Embryonic facial prominence (tissue), 1 donor: ENCODE results near the gene BCL2L15.
"Not testable (repeated sequence)": the region's sequence is repeated elsewhere in the genome, so short reads cannot be mapped to it uniquely, and the experiment has no call there.

Experiments used
- DNase-seq: peaks from one replicate; pipeline ENCODE4 v3.0.0-alpha.2; 2016; ENCODE audit errors: extremely low spot score

BCL2L15 gene

DNA sequence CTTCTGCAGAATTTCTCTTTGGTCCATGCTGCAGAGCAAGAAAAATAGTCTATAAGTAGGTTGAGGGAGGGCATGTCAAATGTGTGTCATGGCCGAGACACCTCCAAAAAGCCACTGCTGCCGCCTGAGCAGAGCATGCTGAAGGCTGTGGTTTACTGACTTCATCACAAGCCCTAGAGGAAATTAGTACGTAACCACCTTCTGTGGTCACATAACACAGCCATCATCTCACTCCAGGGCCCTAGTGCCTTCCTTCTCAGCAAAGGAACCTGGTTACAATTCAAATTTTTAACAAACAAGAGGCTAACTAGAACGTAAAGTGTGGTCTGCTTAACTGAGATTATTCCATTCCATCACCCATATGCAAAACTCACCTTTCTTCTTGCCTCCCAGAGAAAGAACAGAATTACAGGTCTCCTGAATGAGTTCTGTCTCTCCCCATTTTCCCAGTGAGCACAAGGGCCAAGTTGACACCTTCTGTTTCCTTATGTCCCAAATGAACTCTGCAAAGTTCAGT, 15.7 kb downstream of the BCL2L15 start, which contains the start of gene PTPN22:
Gene PTPN22, minus strand, starts transcription at position 116 of the 517 bp plus-strand sequence.
- no peak for DNase-seq

DNA sequence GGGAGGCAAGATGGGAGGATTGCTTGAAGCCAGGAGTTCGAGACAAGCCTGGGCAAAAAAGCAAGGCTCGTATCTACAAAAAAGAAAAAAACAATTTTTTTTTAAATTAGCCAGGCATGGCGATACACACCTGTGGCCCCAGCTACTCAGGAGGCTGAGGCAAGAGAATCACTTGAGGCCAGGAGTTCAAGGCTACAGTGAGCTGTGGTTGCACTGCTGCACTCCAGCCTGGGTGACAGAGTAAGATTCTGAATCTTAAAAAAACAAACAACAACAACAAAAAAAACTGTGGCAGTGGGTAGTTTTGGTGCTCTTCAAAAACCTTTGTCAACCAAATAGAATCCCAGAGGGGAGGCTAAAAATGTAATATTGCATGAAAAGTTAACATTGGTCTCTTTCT, 16.6 kb downstream of the BCL2L15 start:
- no peak for DNase-seq

DNA sequence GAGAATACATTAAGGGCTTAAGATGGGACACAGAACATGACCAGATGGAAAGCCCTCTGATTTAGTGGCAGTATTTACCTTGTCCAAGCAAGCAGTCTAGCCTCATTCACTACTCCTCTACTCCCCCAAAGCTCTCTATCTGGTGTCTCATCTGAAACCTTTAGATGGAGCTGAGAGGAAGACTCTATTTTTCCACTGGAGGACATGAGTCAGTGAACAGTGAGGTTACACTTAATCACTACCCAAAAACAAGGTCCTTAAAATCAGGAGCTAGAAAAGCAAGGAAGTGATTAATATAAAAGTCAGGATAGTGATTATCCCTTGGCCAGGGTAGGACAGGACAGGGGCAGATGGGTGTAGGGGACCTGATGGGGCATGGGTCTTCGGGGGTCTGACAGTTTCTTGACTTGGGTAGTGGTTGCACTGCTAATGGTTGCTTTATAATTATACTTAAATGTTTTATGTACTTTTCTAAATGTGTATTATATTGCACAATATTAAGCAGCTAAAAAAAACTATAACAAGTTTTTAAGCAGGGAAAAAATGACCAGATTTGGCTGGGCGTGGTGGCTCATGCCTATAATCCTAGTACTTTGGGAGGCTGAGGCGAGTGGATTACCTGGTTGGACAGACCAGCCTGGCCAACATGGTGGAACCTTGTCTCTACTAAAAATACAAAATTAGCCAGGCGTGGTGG, 18.8 kb downstream of the BCL2L15 start:
- DNase-seq, result no peak

DNA sequence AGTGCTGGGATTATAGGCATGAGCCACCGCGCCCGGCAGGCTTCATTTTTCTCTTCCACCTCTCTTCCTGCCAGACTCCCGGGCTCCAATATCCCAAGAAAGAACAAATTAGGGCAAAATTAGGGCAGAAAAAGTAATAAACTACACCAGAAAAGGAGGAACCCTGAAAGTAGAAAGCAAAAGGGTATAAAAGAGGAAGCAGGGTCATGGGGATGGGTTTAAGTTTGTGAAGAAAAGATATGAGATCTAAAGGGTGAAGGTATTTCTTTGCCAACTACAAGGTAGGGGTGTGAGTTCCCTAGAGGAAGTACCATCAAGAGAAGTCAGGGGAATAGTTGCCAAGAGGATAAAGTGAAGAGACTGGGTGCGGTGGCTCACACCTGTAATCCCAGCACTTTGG, 25.7 kb downstream of the BCL2L15 start:
- DNase-seq, result no peak

DNA sequence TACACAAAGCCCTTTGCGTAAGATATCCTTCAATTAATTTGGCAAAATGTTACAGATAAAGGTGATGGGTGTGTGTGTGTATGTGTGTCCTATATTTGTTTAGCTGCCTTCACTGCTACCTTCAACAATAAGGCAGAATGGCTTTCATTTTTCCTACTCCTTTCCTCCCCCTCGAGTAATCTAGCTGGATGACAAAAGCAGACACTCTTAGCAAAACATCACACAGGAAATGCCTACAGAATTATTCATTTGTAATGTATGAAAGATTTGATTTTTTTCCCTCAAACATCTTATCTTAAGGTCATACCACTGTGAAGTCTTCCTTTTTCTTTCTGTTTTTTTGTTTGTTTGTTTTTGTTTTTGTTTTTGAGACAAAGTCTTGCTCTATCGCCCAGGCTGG, 26.5 kb downstream of the BCL2L15 start:
- no peak for DNase-seq

DNA sequence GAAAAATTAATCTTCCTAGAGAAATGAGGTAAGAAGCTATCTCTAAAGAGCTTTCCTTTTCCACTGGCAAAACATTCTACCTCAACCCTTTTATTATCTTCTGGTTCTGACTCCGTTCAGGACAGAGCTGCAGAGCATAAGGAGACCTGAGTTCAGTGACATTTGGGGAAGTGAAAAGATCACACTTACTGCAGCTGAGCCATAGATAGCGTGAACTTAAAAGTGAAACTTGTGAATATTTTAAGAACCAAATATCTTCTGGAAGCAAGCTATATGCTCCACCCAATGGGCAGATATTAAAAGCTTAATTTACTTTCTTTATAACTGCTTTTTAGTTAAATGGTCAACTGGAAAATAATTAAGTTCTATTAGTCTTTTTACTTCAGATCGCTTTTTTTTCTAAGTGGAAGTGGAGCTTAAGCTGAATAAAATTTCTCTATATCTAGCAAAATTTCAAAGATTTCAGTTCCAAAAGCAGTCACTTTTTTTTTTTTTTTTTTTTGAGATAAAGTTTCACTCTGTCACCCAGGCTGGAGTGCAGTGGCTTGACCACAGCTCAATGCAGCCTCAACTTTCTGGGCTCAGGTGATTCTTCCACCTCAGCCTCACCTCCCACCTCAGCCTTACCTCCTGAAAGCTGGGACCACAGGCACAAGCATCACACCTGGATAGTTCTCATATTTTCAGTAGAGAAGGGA, 27.8 kb downstream of the BCL2L15 start:
- no peak for DNase-seq

DNA sequence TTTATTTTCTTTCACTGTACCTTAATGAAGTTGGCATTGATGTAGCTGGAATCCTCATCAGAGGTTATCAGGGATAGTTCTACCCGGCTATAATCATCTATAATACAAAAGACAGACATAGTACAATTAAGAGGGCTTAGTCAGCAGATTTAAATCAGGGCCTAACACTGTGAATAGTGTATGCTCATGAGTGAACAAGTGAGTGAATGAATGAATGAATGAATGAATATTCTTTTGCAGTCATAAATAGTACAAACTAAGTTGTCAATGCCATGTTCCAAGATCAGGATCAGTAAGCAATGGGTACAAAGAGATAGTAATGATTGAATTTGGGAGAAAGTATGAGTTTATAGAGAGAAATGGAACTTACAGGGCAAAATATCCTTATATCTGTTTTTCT, 28.4 kb downstream of the BCL2L15 start:
- no peak for DNase-seq

DNA sequence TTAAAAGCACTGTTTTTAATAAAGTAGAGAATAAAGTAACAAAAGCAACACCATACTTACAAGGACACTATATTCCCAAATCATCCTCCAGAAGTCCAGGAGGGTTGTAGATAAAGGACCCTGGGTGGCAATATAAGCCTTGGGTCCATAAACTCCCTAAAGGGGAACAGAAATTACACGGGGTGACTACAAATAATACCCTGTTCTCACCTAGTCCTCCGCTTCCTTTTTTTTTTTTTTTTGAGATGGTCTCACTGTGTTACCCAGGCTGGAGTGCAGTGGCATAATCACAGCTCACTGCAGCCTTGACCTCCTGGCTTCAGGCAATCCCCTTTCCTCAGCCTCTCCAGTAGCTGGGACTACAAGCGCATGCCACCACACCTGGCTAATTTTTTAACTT, 29.0 kb downstream of the BCL2L15 start:
- no peak for DNase-seq

DNA sequence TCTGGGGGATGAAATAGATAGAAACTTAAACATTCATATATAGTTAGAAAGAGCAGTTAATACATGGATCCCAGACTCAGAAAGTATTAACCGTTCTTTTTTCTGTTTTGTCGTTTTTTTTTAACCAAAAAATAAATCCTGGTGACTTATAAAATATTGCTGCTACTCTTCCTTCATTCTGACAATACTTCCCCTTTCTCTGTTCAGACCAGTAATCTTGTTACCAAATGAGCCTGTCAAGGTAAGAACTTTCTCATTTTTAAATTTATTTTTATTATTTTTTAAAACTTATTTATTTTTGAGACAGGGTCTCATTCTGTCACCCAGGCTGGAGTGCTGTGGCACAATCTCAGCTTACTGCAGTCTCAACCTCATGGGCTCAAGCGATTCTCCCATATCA, 29.6 kb downstream of the BCL2L15 start:
- DNase-seq, result no peak

DNA sequence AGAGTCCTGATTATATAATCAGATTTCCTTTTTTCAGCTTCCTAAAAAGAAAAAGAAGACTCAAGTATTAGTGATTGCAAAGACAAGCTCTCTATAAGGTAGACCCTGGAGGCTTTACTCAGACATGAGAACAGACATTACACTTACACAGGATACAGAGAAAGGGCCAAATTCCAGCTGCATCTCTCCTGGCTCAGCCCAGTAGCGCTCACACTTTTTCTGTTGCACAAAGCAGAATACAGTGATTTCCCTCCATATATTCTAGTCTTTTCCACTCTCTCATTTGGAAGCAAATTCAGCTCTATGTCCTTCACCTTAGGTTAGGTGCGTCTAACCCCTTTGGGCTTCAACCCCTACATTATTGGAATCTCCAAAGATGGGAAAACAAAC, 31.0 kb downstream of the BCL2L15 start:
- DNase-seq, result no peak

DNA sequence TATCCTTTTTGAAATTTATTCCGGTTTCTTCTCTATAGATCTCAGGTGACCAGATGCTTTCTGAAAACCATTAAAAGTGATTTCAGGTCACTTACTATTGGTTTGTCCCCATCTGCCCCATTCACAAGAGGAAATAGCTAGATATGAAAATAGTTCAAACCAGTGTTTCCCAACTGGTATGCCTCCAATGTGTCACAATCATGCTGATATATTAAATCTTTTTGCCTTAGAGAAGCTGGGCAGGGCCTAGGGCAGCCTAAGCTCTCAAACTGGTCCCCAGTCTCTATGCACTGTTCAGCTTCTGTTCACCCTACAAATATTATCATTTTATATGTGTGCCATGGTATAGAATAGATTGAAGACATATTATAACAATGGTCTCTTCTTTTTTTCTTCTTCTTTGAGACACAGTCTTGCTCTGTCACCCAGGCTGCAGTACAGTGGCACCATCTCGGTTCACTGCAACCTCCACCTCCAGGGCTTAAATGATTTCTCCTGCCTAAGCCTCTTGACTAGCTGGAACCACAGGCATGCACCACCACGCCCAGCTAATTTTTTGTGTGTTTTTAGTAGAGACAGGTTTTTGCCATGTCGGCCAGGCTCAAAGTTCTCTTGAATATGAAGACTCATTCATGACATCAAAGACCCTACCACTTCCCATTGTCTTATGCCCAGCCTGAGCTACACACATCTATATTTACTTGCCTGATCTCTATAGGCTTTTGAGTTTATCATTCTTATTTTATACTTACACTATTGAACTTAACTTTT, 31.6 kb downstream of the BCL2L15 start:
- DNase-seq, result no peak

DNA sequence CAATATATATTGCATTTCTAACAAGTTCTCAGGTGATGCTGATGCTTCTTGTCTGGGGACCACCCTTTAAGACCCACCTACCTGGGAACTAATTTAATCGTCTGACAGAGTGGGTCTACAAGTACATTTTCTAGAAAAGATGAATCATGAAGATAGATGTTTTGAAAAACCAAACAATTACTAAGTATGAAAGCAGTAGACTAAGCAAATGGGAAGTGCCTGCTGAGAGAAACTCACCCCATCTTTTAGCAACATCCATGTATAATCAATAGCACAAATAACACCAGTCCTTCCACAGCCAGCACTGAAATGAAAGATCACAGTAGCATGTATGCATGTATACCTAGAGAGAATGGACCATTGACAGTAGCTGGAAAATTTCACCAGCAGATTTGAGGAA, 33.1 kb downstream of the BCL2L15 start:
- DNase-seq, result no peak

DNA sequence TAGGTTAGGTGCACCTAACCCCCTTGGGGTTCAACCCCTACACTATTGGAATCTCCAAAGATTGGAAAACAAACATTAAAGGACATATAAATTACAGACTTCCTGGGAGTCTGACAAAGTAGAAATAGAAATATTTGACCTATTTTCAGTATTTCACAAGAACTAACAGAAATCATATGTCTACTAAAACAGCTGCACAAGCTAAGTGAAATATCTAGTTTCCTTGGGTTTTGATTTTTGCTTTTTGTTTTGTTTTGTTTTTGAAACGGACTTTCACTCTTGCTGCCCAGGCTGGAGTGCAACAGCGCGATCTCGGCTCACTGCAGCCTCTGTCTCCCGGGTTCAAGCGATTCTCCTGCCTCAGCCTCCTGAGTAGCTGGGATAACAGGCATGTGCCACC, 34.7 kb downstream of the BCL2L15 start:
- not testable (repeated sequence) for DNase-seq

DNA sequence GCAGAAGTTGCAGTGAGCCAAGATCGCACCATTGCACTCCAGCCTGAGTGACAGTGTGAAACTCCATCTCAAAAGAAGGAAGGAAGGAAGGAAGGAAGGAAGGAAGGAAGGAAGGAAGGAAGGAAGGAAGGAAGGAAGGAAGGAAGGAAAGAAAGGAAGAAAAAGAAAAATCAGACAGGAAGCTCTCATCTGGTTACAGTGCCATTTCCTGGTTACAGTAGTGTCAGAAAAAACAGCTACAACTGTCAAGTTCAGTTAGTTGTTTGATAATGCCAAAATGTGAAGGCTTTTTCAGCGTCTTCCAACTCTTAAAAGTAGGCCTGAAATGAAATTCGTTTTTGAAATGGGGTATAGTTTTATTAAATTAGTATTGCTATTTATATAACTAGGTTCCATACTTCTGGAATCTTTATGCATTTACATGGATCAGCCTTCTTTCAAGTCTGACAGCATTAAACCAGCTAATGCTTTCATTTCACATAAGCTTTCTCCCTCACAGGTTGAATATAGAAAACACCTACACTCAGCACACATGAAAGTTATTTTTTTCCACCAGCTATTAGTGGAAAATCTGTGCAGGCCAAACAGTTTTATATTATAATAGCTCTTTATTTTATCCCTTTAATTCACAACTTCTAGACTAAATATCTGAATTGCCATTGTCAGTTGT, 37.1 kb downstream of the BCL2L15 start:
- no peak for DNase-seq

DNA sequence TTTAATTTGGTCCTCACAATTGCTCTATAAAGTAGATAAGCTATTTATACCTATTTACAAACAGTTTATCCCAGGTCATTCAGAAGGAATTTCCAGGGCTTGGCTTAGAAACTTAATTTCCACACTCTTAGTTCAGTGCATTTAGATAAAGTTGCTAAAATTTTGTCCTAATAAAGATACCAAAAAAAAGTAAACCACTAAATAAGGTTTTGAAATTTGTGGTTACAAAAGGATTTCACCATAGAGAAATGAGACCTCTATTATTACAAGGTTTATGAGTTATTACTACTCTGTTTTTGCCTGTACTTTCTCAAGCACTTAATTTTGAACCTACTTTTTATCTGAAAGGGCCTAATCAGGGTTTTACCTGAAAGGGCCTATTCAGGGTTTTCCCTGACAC, 38.3 kb downstream of the BCL2L15 start:
- DNase-seq, result no peak

DNA sequence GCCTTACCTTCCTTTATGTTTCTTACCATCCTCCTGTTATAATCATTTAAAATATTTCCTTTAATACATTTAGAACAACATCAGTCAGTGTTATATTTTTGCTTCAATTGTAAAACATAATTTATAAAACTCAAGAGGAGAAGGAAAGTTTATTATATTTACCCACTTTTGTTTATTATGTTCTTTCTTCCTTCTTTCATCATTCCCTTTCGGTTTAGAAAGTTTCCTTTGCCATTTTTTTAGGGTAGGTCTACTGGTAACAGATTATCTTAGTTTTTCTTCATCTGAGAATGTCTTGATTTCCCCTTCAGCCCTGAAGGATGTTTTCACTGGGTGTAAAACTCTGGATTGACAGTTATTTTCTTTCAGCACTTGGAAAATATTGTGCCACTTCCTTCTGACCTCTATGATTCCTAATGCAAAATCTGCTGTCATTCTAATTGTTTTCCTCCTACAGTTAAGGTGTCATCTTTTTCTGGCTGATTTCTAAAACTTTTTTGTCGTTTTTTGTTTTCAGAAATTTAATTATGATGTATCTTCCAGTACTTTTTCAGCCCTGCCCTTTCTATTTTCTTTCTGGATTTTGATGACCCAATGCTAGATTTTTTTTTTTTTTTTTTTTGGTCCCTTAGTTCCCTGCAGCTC, 40.9 kb downstream of the BCL2L15 start:
- no peak for DNase-seq

DNA sequence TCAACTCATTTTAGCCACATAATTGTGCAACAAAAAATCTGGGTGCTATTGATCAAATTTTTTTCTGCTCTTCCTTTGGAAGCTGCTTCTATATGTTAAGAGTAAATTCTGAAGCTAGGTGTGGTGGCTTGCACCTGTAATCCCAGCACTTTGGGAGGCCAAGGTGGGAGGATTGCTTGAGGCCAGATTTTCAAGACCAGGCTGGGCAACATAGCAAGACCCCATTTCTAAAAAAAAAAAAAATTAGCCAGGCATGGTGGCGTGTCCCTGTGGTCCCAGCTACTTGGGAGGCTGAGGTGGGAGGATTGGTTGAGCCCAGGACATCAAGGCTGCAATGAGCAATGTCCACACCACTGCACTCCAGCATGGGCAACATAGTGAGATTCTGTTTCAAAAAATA, 50.8 kb downstream of the BCL2L15 start:
- DNase-seq, result no peak

DNA sequence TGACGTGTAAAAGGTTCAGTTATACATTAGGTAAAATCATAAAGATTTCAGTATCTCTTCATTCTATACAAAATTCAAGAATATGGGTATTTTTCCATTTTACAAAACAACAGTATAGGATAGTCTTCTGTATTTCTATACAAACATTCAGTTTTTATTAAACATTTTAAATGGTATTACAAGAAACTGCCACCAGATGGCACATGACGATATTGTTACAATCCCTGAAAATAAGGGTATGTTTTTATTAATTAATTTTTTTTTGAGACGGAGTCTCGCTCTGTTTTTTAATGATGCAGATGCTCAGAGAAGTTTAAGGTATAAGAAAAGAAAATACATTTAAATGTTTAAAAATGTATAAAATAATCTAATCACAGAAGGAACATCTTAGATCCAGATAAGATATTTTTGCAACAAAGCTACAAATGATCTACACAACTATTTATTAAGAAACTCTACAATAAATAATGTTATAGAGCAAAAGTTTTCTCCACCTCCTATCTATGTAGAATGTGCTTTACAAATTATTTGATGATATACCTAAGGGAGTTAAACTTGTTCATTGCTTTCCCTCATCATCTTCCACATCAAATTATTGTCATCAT, 51.6 kb downstream of the BCL2L15 start:
- no peak for DNase-seq

DNA sequence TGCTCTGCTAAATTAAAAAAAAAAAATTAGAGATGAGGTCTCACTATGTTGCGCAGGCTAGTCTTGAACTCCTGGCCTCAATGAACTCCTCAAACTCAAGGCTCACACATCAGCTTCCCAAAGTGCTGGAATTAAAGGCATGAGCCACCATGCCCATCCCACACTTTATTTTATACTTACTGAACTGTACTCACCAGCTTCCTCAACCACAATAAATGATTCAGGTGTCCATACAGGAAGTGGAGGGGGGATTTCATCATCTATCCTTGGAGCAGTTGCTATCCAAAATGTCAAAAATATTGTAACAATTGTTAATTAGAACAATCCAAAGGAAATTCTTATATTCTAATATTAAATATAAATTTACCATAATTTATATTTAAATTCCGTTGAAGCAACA, 52.7 kb downstream of the BCL2L15 start:
- DNase-seq, result no peak
